Panc1 (cell line): ENCODE results near the gene SLC2A1.

Experiments
- POLR2AphosphoS5 ChIP-seq: IDR thresholded peaks from 2 replicates; pipeline ENCODE4 v1.6.1; 2012; ENCODE audit warnings: mild to moderate bottlenecking, low read depth, low read length, moderate library complexity
- REST ChIP-seq, 2 experiments: IDR thresholded peaks; 2 replicates each; pipeline ENCODE4 v1.6.1; 2011 to 2012; ENCODE audit warnings: low read depth in 2 of 2, control low read depth in 1 of 2, low read length in 1 of 2, mild to moderate bottlenecking in 1 of 2, moderate library complexity in 1 of 2; ENCODE audit not compliant: insufficient read depth in 1 of 2
- SIN3A ChIP-seq: IDR thresholded peaks from 2 replicates; pipeline ENCODE4 v1.6.1; 2012; ENCODE audit warnings: low read depth, mild to moderate bottlenecking, low read length, moderate library complexity, borderline replicate concordance; ENCODE audit not compliant: insufficient read depth
- TF ChIP-seq, protein P1 (sequence below): fragments of 450-650 bp; IDR thresholded peaks from 2 replicates; pipeline ENCODE4 v1.5.1; 2017; ENCODE audit warnings: mild to moderate bottlenecking

GRCh38 chr1:42999308-42999707 lies 40.6 kb upstream of the SLC2A1 start:
- TF ChIP-seq, protein P1, sequence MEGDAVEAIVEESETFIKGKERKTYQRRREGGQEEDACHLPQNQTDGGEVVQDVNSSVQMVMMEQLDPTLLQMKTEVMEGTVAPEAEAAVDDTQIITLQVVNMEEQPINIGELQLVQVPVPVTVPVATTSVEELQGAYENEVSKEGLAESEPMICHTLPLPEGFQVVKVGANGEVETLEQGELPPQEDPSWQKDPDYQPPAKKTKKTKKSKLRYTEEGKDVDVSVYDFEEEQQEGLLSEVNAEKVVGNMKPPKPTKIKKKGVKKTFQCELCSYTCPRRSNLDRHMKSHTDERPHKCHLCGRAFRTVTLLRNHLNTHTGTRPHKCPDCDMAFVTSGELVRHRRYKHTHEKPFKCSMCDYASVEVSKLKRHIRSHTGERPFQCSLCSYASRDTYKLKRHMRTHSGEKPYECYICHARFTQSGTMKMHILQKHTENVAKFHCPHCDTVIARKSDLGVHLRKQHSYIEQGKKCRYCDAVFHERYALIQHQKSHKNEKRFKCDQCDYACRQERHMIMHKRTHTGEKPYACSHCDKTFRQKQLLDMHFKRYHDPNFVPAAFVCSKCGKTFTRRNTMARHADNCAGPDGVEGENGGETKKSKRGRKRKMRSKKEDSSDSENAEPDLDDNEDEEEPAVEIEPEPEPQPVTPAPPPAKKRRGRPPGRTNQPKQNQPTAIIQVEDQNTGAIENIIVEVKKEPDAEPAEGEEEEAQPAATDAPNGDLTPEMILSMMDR: no peak
- no peak for TF ChIP-seq SIN3A
- TF ChIP-seq REST (IDR thresholded peaks at IDR 0.05; ENCODE audit: insufficient read depth in 1 of 2, low read depth in 2 of 2, low read length in 1 of 2): no peak
- no peak for TF ChIP-seq POLR2AphosphoS5
